GM18519 (cell line): ENCODE measurements around the gene SEC24A.
"Not testable (repeated sequence)": the region's sequence is repeated elsewhere in the genome, so short reads cannot be mapped to it uniquely, and the experiment has no call there.

ENCODE experiments used
- ATAC-seq: cut with Tn5 transposase; IDR thresholded peaks from one replicate; pipeline ENCODE4 v1.9.1; 2021; ENCODE audit warnings: mild to moderate bottlenecking, moderate library complexity; ENCODE audit not compliant: unreplicated experiment, low FRiP score

SEC24A gene

GRCh38 chr5:134738963-134739661 is 90.5 kb downstream of the SEC24A start:
- ATAC-seq = no peak

GRCh38 chr5:134741052-134741451 is 92.5 kb downstream of the SEC24A start:
- no peak for ATAC-seq

- no peak for ATAC-seq
These were observed 93.5 kb downstream of the SEC24A start for GRCh38 chr5:134742134-134742533.

GRCh38 chr5:134749415-134749814 is 100.8 kb downstream of the SEC24A start:
- ATAC-seq = no peak

GRCh38 chr5:134758176-134758503 is 109.6 kb downstream of the SEC24A start:
- ATAC-seq = no peak

GRCh38 chr5:134758504-134759341 is 110.1 kb downstream of the SEC24A start, which contains the start of gene DDX46:
Gene DDX46, plus strand, starts transcription at chr5:134758779. Its CDS starts 160 bp downstream, at chr5:134758939.
- ATAC-seq = peak; percentile 83

GRCh38 chr5:134767528-134768291 is 119.1 kb downstream of the SEC24A start:
- not testable (repeated sequence) for ATAC-seq

- no peak for ATAC-seq
These were observed 120.6 kb downstream of the SEC24A start for GRCh38 chr5:134769206-134769605.

GRCh38 chr5:134772461-134773125 is 124.0 kb downstream of the SEC24A start:
- no peak for ATAC-seq

GRCh38 chr5:134777366-134777765 is 128.8 kb downstream of the SEC24A start:
- ATAC-seq = no peak
